CD4-positive, alpha-beta T cell treated with Interleukin-10 for 1 hour (primary cell): Measurements from ENCODE around the gene PCDHGA4.
"Not testable (repeated sequence)": the region's sequence is repeated elsewhere in the genome, so short reads cannot be mapped to it uniquely, and the experiment has no call there.

Source experiments
- DNase-seq: peaks from one replicate; pipeline ENCODE4 v3.0.0-alpha.2; 2020

PCDHGA4 gene

DNA sequence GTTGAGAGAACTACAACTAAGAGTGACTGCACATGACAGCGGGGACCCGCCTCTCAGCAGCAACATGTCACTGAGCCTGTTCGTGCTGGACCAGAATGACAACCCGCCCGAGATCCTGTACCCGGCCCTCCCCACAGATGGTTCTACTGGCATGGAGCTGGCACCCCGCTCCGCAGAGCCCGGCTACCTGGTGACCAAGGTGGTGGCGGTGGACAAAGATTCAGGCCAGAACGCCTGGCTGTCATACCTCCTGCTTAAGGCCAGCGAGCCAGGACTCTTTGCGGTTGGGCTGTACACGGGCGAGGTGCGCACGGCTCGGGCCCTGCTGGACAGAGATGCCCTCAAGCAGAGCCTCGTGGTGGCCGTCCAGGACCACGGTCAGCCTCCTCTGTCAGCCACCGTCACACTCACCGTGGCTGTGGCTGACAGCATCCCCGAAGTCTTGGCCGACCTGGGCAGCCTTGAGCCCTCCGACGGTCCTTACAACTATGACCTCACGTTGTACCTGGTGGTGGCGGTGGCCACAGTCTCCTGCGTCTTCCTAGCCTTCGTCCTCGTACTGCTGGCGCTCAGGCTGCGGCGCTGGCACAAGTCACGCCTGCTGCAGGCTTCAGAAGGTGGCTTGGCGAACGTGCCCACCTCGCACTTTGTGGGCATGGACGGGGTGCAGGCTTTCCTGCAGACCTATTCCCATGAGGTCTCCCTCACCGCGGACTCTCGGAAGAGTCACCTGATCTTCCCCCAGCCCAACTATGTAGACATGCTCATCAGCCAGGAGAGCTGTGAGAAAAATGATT lies 29.8 kb downstream of the PCDHGA4 start:
- DNase-seq, result no peak

DNA sequence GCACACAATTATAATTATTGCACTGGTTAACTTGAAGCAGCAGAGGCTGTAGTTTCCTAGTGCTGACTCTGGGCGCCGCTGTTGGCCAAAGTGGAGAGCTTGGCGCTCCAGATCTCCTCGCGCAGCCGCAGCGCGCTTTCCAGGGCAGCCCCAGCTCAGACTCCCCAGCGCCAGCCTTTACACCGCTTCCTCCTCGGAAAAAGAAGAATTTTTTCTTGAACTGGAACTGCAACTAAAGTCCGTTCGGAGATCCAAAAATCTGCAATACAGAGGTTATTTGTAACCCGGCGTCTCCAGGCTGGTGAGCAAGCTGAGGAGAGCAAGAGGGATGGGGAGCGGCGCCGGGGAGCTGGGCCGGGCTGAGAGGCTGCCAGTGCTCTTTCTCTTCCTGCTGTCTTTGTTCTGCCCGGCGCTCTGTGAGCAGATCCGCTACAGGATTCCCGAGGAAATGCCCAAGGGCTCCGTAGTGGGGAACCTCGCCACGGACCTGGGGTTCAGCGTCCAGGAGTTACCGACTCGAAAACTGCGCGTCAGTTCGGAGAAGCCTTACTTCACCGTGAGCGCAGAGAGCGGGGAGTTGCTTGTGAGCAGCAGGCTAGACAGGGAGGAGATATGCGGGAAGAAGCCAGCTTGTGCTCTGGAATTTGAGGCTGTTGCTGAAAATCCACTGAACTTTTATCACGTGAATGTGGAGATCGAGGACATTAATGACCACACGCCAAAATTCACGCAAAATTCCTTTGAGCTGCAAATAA lies 32.9 kb downstream of the PCDHGA4 start, which contains the start of gene PCDHGB4:
TSS of gene PCDHGB4 (plus strand) at position 142 of the 755 bp plus-strand sequence. CDS start at position 329, 187 bp downstream.
- peak; percentile 42 for DNase-seq

DNA sequence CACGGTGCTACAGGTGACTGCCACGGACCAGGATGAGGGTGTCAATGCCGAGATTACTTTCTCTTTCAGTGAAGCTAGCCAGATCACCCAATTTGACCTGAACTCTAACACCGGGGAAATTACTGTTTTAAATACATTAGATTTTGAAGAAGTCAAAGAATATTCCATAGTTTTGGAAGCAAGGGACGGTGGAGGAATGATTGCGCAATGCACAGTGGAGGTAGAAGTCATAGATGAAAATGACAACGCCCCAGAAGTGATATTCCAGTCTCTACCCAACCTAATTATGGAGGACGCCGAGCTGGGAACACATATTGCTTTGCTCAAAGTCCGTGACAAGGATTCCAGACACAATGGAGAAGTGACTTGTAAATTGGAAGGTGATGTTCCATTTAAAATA lies 33.8 kb downstream of the PCDHGA4 start:
- DNase-seq, result no peak

DNA sequence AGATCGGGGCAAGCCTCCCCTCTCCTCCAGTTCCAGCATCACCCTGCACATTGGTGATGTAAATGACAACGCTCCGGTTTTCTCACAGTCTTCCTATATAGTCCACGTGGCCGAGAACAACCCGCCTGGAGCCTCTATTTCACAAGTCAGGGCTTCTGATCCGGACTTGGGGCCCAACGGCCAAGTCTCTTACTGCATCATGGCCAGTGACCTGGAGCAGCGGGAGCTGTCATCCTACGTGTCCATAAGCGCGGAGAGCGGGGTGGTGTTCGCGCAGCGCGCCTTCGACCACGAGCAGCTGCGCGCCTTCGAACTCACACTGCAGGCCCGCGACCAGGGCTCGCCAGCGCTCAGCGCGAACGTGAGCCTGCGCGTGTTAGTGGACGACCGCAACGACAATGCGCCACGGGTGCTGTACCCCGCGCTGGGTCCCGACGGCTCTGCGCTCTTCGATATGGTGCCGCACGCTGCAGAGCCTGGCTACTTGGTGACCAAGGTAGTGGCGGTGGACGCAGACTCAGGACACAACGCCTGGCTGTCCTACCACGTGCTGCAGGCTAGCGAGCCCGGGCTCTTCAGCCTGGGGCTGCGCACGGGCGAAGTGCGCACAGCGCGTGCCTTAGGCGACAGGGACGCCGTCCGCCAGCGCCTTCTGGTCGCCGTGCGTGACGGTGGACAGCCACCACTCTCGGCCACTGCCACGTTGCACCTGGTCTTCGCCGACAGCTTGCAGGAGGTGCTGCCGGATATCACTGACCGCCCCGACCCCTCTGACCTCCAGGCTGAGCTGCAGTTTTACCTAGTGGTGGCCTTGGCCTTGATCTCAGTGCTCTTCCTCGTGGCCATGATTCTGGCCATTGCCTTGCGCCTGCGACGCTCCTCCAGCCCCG lies 34.6 kb downstream of the PCDHGA4 start:
- DNase-seq, result no peak

DNA sequence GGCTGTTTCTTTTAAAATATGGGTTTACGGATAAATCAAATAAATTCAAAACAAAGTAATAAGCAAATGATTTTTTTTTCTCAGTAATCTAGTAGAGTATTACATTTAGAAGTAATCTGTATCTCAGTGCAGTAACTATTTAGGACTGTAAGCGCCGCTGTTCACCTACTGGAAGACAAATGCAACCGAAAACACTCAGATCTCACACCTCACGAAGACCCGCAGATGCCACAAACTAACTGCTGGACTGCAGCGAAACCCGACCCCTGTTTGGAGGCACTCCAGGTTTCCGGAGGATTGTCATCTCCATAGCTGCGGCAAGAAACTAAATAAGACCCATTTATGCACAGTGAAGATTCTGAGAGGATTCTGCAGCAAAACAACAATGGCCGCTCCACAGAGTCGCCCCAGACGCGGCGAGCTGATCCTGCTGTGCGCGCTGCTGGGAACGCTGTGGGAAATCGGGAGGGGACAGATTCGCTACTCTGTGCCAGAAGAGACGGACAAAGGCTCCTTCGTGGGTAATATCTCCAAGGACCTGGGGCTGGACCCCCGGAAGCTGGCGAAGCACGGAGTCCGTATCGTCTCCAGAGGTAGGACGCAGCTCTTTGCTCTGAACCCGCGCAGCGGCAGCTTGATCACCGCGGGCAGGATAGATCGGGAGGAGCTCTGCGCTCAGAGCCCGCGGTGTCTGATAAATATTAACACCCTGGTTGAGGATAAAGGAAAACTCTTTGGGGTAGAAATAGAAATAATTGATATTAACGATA lies 37.8 kb downstream of the PCDHGA4 start, which contains the start of gene PCDHGA8:
TSS of gene PCDHGA8 (plus strand) at position 205 of the 770 bp plus-strand sequence. CDS start at position 386, 181 bp downstream.
- DNase-seq, result no peak

DNA sequence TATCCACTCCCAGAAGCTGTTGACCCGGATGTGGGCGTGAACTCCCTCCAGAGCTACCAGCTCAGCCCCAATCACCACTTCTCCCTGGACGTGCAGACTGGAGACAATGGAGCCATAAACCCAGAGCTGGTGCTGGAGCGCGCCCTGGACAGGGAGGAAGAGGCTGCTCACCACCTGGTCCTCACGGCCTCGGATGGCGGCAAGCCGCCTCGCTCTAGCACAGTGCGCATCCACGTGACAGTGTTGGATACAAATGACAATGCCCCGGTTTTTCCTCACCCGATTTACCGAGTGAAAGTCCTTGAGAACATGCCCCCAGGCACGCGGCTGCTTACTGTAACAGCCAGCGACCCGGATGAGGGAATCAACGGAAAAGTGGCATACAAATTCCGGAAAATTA lies 38.4 kb downstream of the PCDHGA4 start:
- DNase-seq, result no peak

DNA sequence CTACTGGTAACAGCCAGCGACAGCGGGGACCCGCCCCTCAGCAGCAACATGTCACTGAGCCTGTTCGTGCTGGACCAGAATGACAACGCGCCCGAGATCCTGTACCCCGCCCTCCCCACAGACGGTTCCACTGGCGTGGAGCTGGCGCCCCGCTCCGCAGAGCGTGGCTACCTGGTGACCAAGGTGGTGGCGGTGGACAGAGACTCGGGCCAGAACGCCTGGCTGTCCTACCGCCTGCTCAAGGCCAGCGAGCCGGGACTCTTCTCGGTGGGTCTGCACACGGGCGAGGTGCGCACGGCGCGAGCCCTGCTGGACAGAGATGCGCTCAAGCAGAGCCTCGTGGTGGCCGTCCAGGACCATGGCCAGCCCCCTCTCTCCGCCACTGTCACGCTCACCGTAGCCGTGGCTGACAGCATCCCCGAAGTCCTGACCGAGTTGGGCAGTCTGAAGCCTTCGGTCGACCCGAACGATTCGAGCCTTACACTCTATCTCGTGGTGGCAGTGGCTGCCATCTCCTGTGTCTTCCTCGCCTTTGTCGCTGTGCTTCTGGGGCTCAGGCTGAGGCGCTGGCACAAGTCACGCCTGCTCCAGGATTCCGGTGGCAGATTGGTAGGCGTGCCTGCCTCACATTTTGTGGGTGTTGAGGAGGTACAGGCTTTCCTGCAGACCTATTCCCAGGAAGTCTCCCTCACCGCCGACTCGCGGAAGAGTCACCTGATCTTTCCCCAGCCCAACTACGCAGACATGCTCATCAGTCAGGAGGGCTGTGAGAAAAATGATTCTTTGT lies 39.8 kb downstream of the PCDHGA4 start:
- DNase-seq, result not testable (repeated sequence)

DNA sequence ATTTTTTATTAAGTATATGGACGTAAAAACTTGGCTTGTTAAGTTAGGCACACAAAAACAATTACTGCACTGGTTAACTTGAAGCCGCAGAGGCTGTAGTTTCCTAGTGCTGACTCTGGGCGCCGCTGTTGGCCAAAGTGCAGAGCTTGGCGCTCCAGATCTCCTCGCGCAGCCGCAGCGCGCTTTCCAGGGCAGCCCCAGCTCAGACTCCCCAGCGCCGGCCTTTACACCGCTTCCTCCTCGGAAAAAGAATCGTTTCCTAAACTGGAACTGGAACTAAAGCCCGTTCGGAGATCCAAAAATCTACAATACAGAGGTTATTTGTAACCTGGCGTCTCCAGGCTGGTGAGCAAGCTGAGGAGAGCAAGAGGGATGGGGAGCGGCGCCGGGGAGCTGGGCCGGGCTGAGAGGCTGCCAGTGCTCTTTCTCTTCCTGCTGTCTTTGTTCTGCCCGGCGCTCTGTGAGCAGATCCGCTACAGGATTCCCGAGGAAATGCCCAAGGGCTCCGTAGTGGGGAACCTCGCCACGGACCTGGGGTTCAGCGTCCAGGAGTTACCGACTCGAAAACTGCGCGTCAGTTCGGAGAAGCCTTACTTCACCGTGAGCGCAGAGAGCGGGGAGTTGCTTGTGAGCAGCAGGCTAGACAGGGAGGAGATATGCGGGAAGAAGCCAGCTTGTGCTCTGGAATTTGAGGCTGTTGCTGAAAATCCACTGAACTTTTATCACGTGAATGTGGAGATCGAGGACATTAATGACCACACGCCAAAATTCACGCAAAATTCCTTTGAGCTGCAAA lies 43.1 kb downstream of the PCDHGA4 start, which contains the start of gene PCDHGB5:
TSS of gene PCDHGB5 (plus strand) at position 192 of the 796 bp plus-strand sequence. CDS start at position 373, 181 bp downstream.
- peak; percentile 44 for DNase-seq

DNA sequence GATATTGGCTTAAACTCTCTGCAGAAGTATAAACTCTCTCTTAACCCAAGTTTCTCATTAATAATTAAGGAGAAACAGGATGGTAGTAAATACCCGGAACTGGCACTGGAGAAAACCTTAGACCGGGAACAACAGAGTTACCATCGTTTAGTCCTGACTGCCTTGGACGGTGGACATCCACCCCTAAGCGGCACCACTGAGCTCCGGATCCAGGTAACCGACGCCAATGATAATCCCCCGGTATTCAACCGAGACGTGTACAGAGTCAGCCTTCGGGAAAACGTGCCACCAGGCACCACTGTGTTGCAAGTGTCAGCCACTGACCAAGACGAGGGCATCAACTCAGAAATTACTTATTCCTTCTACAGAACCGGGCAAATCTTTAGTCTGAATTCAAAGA lies 43.8 kb downstream of the PCDHGA4 start:
- no peak for DNase-seq

DNA sequence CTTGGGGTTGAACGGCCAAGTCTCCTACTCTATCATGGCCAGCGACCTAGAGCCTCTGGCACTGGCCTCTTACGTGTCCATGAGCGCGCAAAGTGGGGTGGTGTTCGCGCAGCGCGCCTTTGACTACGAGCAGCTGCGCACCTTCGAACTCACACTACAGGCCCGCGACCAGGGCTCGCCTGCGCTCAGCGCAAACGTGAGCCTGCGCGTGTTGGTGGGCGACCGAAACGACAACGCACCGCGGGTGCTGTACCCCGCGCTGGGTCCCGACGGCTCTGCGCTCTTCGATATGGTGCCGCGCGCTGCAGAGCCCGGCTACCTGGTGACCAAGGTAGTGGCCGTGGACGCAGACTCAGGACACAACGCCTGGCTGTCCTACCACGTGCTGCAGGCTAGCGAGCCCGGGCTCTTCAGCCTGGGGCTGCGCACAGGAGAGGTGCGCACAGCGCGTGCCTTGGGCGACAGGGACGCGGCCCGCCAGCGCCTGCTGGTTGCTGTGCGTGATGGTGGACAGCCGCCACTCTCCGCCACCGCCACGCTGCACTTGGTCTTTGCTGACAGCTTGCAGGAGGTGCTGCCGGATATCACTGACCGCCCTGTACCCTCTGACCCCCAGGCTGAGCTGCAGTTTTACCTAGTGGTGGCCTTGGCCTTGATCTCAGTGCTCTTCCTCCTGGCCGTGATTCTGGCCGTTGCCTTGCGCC lies 44.9 kb downstream of the PCDHGA4 start:
- no peak for DNase-seq

DNA sequence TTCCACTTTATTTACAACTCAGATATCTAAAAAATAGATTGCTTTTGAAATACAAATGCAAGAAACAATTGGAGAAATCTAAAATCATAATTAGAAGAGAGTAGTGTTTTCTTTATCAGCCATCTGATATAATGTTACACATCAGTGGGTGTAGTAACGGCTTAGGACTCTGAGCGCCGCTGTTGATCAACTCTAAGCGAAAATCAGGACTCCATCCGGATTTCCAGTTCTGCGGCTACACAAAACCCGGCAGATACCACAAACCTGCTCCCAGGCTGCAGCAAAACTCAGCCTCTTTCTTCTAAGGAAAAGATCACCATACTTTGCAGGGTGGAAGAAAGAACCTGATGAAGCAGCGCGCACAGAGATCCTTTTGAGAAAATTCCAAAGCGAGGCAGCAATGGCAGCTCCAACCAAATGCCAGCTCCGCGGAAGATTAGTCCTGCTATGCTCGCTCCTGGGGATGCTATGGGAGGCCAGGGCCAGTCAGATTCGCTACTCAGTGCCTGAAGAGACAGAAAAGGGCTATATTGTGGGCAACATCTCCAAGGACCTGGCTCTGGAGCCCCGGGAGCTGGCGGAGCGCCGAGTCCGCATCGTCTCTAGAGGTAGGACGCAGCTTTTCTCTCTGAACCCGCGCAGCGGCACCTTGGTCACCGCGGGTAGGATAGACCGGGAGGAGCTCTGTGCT lies 47.9 kb downstream of the PCDHGA4 start, which contains the start of gene PCDHGA9:
TSS of gene PCDHGA9 (plus strand) at position 226 of the 691 bp plus-strand sequence. CDS start at position 401, 175 bp downstream.
- DNase-seq, result no peak

DNA sequence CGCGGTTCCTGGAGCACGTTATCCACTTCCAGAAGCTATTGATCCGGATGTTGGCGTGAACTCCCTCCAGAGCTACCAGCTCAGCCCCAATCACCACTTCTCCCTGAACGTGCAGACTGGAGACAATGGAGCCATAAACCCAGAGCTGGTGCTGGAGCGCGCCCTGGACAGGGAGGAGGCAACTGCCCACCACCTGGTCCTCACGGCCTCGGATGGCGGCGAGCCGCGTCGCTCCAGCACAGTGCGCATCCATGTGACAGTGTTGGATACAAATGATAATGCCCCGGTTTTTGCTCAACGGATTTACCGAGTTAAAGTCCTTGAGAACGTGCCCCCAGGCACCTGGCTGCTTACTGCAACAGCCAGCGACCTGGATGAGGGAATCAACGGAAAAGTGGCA lies 48.6 kb downstream of the PCDHGA4 start:
- no peak for DNase-seq
